Measurements from ENCODE around the gene CTNNA2. TPM values are rescaled to one million over a fixed set of nuclear protein-coding genes. Genes with fewer than 3 reads are reported as not detected.

Gene CTNNA2
- total RNA-seq, 1 donor from 2014 or later: not detected

DNA sequence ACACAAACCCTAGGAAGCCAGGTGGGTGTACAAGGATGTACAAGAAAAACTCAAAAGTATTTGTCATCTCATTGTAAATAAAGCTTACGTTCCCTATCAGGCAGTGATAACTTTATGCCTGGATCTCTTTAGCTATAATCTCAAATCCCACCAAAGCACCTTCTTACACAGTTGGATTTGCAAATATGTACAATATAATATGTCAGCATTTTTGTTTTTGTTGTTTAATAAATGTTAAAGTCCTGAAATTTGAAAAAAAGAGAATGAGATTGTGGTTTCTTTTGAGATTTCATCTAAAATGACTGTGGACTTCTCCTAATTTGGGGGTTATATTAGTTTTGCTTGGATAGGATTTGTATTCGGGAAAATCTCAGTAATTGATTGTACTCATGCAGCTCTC lies 709.8 kb downstream of the CTNNA2 start:
- Mint-ChIP-seq H3K4me1 (no peaks in the 10 kb centered on the region), H3K36me3 (ENCODE audit: low read depth) (no peaks in the 10 kb centered on the region), H3K4me3 (no peak overlapping the region), H3K27me3 (no peaks in the 10 kb centered on the region), H3K9me3 (peaks cover 5% of the 10 kb centered on the region), H3K27ac (no peak overlapping the region)
- intact Hi-C loops (cut with micrococcal nuclease): no loop called here
- no peak for DNase-seq

DNA sequence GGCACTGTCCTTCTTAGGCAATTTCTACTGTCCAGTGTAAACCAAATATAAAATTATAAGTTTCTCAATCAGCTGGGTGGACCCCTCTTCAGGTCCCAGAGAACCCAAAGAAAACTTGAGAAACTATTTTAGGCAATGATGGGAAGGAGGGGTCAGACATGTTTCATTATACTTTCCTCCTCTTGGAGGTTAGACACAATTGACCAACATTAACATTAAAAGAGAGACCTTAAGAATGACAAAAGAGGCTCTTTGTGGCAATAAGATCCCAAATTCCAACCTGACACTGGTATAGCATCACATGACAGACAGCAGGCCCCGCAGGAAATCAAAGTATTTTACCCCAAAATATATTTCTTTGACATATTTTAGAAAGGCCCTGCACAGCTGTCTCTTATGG lies 718.6 kb downstream of the CTNNA2 start:
- Mint-ChIP-seq H3K9me3 (peaks cover 11% of the 10 kb centered on the region), H3K27me3 (no peaks in the 10 kb centered on the region), H3K4me1 (no peaks in the 10 kb centered on the region), H3K27ac (no peak overlapping the region), H3K36me3 (ENCODE audit: low read depth) (no peaks in the 10 kb centered on the region), H3K4me3 (no peak overlapping the region)
- intact Hi-C loops (cut with micrococcal nuclease): no loop called here
- DNase-seq: no peak

DNA sequence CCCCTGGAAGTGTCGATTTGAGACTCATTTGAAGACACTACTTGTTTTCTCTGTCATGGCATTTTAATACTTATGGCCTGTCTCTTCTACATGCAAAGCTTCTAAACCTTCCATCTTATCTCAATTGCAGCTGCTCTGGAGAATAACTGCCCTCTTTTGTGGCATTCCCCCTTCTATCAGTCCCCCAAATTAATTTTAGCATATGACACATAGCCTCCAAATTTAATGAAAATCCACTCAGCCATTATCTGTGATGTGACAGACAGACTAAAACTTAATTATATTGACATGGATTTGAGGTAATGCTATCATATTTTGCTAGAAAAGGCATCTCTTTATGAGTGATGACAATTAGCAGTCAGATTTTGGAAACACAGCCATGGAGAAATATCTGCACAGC lies 720.5 kb downstream of the CTNNA2 start:
- Mint-ChIP-seq H3K36me3 (ENCODE audit: low read depth) (no peaks in the 10 kb centered on the region), H3K4me3 (no peak overlapping the region), H3K4me1 (no peaks in the 10 kb centered on the region), H3K9me3 (peaks cover 7% of the 10 kb centered on the region), H3K27ac (no peak overlapping the region), H3K27me3 (no peaks in the 10 kb centered on the region)
- intact Hi-C loops (cut with micrococcal nuclease): no loop called here
- DNase-seq: no peak

DNA sequence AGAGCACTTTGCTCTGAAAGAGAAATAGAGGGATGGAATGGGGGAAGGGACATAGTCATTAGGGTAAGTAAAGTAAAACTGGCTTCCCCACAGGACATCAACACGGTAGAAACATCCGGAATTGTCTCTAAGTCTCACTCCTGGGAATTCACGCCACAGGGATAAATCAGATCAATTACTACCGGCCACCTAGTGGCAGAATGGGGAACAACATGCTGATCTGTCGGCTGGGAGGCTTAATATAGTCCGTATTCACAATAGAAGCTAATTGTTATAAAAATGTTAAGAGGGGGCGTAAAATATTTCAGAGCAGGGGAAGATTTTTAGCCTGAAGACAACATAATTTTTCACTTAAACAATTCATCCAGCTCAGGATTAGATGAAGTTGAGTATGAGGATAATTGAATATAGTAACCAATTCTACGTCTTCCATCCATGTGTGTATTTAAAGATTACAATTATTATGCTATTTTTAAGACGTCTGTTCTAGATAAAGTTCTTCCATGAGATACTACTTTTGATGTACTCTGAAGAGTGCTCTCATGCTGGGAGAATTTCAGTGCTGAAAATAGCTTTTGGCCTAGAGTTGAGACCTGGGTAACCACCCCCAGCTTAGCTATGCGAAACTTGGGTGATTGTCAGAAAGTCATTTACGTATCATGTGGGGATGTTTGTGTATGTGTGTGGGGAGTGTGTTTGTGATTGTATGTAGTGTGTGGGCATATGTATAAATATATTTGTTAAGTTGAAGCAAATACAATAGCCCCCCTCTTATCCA lies 726.0 kb downstream of the CTNNA2 start:
- peak; percentile 64 for DNase-seq
- no peak overlapping the region for H3K4me3 Mint-ChIP-seq
- intact Hi-C loops (cut with micrococcal nuclease): no loop called here

DNA sequence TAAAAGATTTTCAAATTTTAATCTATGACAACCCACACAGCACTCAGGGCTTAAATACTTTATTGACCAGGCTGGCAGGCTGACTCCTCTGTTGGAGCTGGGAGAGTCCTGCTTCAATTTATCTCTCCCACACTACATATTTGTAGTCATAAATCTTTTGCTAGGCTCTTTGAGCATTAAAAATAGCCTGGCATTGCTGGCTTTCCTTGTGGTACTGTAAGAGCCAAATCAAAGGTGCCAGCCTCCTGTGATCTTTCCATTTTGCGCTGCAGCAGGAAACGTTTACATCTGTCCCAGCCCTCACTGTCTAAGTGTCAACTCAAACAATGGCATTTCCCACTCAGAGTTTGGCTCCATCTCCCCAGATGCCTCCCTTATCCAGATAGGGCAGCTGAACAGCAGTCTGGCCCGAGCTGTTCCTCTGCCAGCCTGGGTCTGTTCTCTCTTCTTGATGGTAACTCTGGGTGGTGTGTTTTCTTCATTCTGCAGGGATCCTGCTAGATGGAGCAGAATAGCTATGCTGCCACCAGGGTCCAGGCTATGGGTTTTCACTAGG lies 729.6 kb downstream of the CTNNA2 start:
- no peaks in the 10 kb centered on the region for H3K4me1 Mint-ChIP-seq
- no peaks in the 10 kb centered on the region for H3K27me3 Mint-ChIP-seq
- no peaks in the 10 kb centered on the region for H3K36me3 Mint-ChIP-seq (ENCODE audit: low read depth)
- no peak overlapping the region for H3K27ac Mint-ChIP-seq
- no peaks in the 10 kb centered on the region for H3K9me3 Mint-ChIP-seq
- no peak for DNase-seq
- no peak overlapping the region for H3K4me3 Mint-ChIP-seq
- intact Hi-C loops (cut with micrococcal nuclease): no loop called here

More for the DNA sequence above, 726.0 kb downstream of the CTNNA2 start:
- Mint-ChIP-seq H3K27ac (no peak overlapping the region), H3K4me1 (no peaks in the 10 kb centered on the region), H3K27me3 (no peaks in the 10 kb centered on the region), H3K9me3 (peaks cover 3% of the 10 kb centered on the region), H3K36me3 (ENCODE audit: low read depth) (no peaks in the 10 kb centered on the region)

DNA sequence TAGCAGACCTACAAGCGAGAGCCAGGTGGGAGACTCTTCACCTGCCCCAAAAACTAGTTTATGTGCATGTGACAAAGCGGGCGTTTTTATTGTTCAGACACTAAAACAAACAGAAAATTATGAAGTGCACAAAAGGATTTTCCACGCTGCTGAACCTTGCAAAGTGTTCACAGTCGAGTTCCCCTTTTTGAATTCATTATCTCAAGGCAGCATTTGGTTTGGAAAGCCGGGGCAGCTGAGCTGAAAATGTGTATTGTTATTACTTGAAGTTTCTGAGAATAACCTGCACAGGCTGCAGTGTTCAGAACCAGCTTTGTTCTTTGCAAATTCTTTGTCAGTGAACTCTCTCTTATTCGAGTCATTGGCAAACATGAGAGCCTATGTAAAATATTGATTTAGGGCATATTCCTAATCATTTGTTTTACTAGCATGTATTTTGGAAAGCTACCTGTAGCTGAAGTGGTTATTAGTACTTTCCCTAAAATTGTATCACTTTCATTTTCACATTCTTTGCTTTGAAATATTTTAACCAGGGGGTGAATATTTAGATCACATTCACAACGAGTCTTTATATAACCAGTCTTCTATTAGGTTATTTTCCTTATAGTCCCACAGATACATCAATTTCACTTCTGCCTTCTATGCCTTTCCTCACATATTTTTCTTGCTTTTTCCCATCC lies 732.2 kb downstream of the CTNNA2 start:
- Mint-ChIP-seq H3K27ac (no peak overlapping the region), H3K27me3 (no peaks in the 10 kb centered on the region), H3K4me3 (no peak overlapping the region), H3K9me3 (no peaks in the 10 kb centered on the region), H3K36me3 (ENCODE audit: low read depth) (no peaks in the 10 kb centered on the region), H3K4me1 (no peaks in the 10 kb centered on the region)
- DNase-seq: no peak
- intact Hi-C loops (cut with micrococcal nuclease): no loop called here

DNA sequence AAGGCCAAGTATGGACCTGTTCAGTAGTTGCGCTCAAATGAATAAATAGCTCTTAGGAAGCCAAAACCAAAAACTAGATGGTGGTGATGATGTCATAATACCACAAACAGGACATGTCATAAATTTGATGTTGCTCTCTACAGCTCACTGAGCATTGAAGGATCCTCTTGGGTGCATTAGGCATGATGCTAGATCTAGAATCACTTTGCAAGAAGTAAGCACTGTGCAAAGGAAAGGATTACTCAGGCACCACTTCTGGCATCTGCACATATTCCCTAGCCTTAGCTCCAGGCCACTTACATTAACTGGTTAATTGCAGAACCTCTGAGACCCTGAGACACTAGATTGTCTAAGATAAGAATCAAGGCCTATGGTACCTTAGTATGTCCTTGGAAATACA lies 733.7 kb downstream of the CTNNA2 start:
- Mint-ChIP-seq H3K27me3 (no peaks in the 10 kb centered on the region), H3K9me3 (no peaks in the 10 kb centered on the region), H3K4me1 (no peaks in the 10 kb centered on the region), H3K27ac (no peak overlapping the region), H3K36me3 (ENCODE audit: low read depth) (no peaks in the 10 kb centered on the region), H3K4me3 (no peak overlapping the region)
- DNase-seq: no peak
- intact Hi-C loops (cut with micrococcal nuclease): no loop called here

DNA sequence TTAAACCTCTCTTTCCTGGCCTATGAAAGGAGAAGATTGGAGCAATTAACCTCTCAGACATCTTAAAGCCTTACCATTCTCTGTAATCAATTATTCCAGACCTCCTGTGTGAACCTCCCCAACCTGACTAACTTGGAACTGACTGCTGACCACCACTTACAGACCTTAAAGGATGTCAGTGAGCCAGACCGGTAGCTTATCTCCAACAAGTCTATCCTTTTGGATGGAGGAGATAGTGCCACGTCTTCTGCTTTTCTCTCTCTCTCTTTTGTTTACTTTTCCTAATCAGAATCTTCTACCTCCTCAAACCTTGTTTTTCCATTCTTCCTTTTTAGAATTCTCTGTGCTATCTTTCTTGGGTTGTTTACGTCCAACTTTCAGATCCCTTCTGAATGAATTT lies 734.5 kb downstream of the CTNNA2 start:
- H3K9me3 Mint-ChIP-seq: no peaks in the 10 kb centered on the region
- DNase-seq: no peak
- H3K27ac Mint-ChIP-seq: no peak overlapping the region
- no peaks in the 10 kb centered on the region for H3K36me3 Mint-ChIP-seq (ENCODE audit: low read depth)
- no peaks in the 10 kb centered on the region for H3K4me1 Mint-ChIP-seq
- intact Hi-C loops (cut with micrococcal nuclease): no loop called here
- no peak overlapping the region for H3K4me3 Mint-ChIP-seq
- no peaks in the 10 kb centered on the region for H3K27me3 Mint-ChIP-seq

DNA sequence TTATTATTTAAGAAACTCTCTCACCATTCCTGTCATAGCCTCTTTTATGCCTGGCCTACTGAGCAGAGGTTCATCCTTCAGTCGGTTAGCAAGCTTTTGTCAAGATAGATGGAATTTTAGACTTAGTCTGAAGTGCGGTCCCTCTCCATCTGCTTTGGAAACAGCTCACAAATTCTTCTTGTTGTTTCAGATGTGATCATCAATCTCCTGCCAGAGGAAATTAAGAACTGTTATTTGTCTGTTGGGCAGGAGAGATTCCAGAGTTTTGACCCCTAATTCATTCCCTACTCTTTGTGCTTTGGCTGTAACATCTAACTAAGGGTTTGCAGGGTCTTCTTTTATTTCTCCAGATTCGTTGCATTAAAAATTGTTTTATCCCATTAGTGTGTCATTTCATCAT lies 735.3 kb downstream of the CTNNA2 start:
- H3K36me3 Mint-ChIP-seq (ENCODE audit: low read depth): no peaks in the 10 kb centered on the region
- H3K27me3 Mint-ChIP-seq: no peaks in the 10 kb centered on the region
- no peak for DNase-seq
- H3K4me1 Mint-ChIP-seq: no peaks in the 10 kb centered on the region
- H3K4me3 Mint-ChIP-seq: no peak overlapping the region
- H3K27ac Mint-ChIP-seq: no peak overlapping the region
- intact Hi-C loops (cut with micrococcal nuclease): no loop called here
- H3K9me3 Mint-ChIP-seq: no peaks in the 10 kb centered on the region

DNA sequence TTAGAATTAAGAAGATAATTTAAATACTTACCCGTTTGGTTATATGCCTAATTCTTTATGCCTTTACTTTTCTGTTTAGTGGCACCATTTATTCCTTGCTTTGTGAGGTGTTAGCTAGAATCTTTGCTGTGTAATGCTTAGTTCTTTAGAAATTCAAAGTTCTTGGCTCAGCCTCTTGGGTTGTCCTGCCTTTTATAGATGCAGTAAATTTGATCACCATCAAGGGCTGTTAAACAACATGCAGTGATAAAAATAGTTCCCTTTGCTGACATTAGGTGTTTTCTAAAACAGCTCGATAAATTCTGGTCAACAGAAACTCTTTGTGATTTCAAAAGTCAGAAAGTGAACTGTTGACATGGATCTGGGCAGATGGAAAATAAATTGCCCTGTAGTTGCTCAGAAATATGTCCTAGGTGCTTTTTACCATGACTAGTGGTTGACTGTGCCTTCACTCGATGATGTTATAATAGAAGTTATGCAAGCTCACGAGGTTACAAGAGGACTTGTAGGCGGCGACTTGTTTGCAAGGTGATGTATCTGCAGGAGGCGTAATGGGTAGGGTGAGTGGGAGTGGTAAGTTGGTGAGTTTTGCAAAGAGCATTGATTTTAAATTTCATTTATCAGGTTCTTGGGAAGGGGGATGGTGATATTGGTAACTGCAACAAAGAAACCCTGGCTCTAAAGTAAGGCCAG lies 739.6 kb downstream of the CTNNA2 start:
- H3K4me1 Mint-ChIP-seq: no peaks in the 10 kb centered on the region
- no peak overlapping the region for H3K4me3 Mint-ChIP-seq
- H3K27me3 Mint-ChIP-seq: no peaks in the 10 kb centered on the region
- H3K9me3 Mint-ChIP-seq: no peaks in the 10 kb centered on the region
- no peak overlapping the region for H3K27ac Mint-ChIP-seq
- H3K36me3 Mint-ChIP-seq (ENCODE audit: low read depth): no peaks in the 10 kb centered on the region
- intact Hi-C loops (cut with micrococcal nuclease): no loop called here
- no peak for DNase-seq

DNA sequence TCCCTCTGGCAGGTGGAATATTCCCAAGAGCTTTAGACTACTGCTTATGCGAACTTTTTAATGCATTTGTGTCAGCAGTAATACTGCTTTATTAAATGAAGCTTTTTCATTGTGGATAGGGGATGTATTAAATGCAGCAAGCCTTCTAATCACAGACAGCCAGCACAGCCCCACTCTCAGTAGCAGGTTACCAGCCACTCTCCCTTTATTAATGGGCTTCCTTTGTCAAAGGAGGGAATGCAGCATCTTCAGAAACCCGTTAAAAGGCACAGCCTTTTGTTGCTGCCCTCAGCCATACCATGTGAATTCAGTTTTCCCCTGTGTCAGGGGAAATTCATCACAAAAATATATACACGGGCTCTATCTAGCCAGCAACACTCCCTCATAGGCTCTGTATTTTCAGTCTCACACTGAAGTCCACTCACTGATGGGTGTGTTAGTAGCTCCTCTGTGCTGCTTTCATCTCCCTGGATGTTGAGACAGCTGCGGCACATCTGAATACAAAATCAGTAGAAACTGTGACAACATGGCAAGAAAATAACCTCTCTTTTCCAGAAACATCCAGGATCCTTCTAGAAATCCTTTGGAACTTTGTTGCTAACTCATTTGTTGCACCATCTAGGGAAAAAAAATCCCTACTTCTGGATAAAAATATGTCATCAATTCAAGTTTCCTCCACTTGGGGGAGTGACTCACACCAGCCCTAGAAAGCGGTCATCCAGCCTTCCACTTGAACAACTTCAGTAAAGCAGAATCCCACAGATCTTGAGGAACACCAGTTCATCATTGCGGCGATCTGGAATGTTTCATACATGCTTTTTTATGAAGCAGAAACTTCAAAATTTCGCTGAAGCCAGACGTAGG lies 743.3 kb downstream of the CTNNA2 start:
- no peak for DNase-seq
- no peaks in the 10 kb centered on the region for H3K27me3 Mint-ChIP-seq
- no peak overlapping the region for H3K4me3 Mint-ChIP-seq
- H3K36me3 Mint-ChIP-seq (ENCODE audit: low read depth): no peaks in the 10 kb centered on the region
- intact Hi-C loops (cut with micrococcal nuclease): no loop called here
- H3K4me1 Mint-ChIP-seq: no peaks in the 10 kb centered on the region
- H3K27ac Mint-ChIP-seq: no peak overlapping the region
- no peaks in the 10 kb centered on the region for H3K9me3 Mint-ChIP-seq

DNA sequence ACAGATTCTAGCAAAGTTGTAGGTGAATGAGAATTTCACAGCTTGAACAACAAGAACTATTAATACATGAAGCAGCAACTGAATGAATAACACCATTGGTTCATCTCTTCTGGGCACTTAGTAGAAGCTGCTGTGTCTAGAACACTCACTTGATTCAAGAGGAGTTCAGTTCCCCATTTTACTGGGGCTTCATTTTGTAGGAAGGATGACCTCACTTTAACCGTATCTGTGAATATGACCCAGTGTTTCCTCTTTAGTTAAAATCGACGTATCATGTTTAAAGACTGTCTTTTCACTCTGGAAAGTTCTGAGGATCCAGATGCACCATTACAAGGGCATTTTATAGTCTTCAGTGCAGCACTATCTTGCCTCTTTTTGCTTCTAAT lies 743.9 kb downstream of the CTNNA2 start:
- Mint-ChIP-seq H3K9me3 (no peaks in the 10 kb centered on the region), H3K4me3 (no peak overlapping the region)
- no peak for DNase-seq

DNA sequence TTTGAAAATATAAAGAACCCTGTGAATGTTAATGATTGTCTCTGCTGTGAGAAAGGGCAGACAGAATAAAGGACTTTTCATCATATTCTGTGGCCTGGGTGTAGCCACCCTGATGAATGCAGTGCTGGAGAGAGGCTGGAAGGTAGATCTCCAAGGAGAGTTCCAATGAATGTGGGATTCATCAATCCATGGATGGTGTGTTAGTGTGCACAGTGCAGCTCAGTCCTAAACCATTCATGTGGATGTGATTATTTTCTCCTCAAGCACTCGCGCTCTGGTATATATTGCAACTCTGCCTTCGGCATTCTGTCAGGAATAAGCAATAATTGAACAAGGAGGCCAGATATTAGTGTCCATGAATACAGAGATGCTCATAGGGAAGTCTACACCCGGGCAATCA lies 744.6 kb downstream of the CTNNA2 start:
- Mint-ChIP-seq H3K36me3 (ENCODE audit: low read depth) (no peaks in the 10 kb centered on the region), H3K27ac (no peak overlapping the region), H3K4me1 (no peaks in the 10 kb centered on the region), H3K9me3 (no peaks in the 10 kb centered on the region), H3K4me3 (no peak overlapping the region), H3K27me3 (no peaks in the 10 kb centered on the region)
- intact Hi-C loops (cut with micrococcal nuclease): no loop called here
- no peak for DNase-seq

More for the DNA sequence above, 743.9 kb downstream of the CTNNA2 start:
- H3K27me3 Mint-ChIP-seq: no peaks in the 10 kb centered on the region
- no peaks in the 10 kb centered on the region for H3K4me1 Mint-ChIP-seq
- intact Hi-C loops (cut with micrococcal nuclease): no loop called here
- H3K27ac Mint-ChIP-seq: no peak overlapping the region
- H3K36me3 Mint-ChIP-seq (ENCODE audit: low read depth): no peaks in the 10 kb centered on the region

Data from activated CD4-positive, alpha-beta T cell treated with anti-CD3 and anti-CD28 coated beads, Interleukin-2, amount 10 ng/mL, durations not matched to agents 24 days and 14 days (primary cell).